NCI-H510A treated with DMSO at 0.1 percent for 48 hours (cell line): ENCODE measurements around the gene CFD.
"Not testable (repeated sequence)": the region's sequence is repeated elsewhere in the genome, so short reads cannot be mapped to it uniquely, and the experiment has no call there.

Experiments used
- DNase-seq: peaks from one replicate; lab custom pipeline; 2025; lab: John Stamatoyannopoulos, UW

The CFD gene

DNA sequence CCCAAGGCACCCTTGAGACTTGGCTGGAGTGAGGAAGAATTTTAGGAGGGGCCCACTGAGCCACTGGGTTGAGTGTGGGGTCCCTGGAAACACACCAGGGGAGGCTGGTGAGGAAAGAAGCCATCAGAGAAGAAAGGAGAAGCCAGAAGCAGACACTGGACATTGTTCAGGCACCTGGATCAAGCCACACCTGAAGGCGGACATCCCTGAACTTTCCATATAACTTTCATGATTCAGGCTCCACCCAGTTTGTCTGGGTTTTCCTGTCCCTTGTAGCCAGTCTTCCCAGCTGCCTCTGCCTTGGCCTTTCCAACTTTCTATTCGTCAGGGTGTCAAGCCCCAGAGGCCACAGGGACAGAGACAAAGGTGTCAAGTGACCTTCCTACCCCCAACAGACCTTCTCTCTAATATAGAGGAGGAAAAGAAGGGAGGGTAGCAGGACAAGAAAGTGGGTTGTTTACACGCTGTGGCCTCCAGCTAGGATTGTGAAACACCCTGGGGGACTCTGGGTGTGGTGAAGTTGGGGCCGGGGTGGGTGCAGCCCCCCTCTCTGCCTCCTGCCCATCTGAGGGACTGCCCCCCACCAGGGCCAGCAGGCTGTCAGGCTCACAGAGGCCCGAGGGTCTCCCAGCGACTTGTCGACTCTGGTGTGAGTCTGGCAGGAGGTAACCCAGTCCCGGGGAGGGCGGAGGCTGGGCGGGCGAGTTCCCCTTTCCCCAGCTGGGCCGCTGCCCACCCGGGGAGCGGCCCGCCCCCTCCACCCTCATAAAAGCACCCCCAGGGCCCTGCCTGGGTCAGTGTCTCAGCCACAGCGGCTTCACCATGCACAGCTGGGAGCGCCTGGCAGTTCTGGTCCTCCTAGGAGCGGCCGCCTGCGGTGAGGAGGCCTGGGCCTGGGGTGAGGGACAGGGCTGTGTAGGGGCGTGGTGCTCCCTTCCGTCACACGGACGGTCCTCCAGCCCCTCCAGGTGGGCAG lies at the start of gene CFD:
Gene CFD (plus strand): TSS at position 797 of the 976 bp plus-strand sequence. CDS start 26 bp downstream, at position 823.
- DNase-seq, result no peak

DNA sequence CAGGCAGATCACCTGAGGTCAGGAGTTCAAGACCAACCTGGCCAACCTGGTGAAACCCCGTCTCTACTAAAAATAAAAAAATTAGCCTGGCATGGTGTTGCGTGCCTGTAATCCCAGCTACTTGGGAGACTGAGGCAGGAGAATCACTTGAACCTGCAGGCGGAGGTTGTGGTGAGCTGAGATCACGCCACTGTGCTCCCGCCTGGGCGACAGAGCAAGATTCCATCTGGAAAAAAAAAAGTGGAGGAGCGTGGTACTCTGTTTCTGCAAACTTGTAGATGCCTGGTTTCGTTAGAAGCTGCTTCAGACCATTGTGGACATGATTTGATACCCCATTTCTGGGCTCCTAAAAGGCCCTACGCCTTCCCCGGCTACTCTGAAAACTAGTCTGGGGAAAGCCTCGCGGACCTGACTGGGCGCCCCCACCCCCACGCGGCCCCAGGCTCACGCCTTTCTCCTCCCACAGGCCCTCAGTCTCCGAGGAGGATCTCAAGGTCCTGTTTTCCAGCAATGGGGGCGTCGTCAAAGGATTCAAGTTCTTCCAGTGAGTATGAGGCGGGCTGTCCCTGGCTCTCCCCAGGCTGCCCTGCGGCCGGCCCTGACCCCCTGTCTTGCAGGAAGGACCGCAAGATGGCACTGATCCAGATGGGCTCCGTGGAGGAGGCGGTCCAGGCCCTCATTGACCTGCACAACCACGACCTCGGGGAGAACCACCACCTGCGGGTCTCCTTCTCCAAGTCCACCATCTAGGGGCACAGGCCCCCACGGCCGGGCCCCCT lies 49.2 kb upstream of the CFD start:
- DNase-seq, result no peak

DNA sequence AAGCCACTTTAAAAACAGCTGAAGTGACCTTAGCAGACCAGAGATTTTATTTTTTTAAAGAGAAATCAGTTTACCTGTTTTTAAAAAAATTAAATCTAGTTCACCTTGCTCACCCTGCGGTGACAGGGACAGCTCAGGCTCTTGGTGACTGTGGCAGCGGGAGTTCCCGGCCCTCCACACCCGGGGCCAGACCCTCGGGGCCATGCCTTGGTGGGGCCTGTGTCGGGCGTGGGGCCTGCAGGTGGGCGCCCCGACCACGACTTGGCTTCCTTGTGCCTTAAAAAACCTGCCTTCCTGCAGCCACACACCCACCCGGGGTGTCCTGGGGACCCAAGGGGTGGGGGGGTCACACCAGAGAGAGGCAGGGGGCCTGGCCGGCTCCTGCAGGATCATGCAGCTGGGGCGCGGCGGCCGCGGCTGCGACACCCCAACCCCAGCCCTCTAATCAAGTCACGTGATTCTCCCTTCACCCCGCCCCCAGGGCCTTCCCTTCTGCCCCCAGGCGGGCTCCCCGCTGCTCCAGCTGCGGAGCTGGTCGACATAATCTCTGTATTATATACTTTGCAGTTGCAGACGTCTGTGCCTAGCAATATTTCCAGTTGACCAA lies 48.5 kb upstream of the CFD start:
- no peak for DNase-seq

DNA sequence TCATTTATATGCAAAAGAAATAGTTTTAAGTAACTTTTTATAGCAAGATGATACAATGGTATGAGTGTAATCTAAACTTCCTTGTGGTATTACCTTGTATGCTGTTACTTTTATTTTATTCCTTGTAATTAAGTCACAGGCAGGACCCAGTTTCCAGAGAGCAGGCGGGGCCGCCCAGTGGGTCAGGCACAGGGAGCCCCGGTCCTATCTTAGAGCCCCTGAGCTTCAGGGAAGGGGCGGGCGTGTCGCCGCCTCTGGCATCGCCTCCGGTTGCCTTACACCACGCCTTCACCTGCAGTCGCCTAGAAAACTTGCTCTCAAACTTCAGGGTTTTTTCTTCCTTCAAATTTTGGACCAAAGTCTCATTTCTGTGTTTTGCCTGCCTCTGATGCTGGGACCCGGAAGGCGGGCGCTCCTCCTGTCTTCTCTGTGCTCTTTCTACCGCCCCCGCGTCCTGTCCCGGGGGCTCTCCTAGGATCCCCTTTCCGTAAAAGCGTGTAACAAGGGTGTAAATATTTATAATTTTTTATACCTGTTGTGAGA lies 47.9 kb upstream of the CFD start:
- no peak for DNase-seq

DNA sequence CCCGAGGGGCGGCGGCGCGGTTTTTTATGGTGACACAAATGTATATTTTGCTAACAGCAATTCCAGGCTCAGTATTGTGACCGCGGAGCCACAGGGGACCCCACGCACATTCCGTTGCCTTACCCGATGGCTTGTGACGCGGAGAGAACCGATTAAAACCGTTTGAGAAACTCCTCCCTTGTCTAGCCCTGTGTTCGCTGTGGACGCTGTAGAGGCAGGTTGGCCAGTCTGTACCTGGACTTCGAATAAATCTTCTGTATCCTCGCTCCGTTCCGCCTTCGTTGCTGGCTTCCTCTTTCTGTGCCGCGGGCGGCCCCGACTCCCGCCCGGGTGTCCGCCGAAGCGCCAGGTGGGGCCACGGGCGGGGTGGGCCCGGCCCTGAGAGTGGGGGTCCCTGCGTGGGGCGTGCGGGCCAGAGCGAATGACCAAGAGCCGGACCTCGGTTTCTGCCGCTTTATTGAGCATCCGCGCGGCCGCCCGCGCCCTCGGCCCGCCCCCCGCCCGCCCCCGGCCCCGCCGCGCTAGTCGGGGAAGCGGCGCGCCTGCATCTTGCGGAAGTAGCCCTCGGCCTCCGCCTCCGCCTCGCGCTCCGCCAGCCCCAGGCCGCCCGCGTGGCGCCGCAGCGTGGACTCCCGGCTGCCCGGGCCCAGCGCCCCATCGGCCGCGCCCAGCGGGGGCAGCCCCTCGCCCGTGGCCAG lies 47.3 kb upstream of the CFD start:
- DNase-seq, result no peak

DNA sequence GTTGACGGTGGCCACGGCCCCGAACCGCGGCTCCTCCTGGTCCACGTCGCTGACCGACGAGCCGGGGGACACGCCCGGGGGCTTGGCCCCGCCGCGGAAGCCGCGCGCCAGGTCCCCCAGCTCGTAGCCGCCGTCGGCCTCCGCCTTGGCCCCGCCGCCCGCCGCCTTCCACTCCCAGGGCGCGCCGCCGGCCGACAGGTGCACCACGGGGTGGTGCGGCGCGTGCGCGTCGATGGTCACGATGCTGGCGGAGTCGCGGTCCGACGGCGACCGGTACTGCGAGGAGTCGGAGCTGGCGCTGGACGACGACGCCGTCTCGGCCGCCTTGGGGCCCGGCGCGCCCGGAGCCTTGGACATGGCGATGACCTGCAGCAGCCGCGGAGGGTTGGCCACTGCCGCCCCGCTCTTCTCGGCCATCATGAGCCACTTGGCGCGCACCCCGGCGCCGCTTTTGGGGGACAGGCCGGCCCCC lies 46.7 kb upstream of the CFD start:
- DNase-seq, result no peak

DNA sequence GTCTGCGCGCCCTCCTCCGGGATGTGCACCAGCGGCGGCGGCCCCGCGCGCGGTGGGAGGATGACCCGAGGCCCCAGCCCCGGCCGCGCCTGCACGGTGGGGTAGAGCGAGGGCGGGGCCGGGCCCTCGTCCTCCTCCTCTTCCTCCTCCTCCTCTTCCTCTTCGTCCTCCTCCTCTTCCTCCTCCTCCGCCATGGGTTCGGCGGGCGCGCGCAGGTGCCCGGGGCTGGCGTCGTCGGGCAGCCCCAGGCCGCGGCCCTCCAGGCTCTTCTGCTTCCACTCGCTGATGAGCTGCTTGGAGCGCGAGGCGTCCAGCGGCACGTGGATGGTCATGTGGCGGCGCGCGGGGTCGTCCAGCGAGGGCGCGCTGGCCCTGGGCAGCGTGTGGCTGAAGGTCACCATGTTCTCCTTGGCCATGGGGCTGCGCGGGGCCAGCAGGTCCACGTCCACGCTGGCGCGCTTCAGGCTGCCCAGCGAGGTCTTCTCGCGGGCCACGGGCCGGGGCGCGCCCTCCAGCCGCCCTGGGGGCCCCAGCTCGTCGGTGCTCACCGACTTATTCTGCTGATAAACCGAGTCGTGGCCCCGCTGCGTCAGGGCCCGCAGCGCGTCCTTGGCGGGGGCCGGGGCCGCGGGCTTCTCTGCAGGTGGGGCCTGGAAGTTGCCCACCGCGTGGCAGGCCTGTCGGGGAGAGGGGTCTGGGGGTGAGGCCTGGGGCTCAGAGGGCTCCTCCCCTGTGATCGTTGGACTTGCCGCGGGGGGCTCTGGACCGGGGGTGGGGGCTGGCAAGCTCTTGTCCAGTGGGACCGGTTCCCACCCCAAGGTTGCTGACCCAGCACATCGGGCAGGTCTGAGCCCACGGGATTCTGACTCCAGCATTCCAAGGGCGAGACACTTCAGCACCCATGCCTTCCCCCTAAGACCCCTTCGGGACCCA lies 46.0 kb upstream of the CFD start:
- no peak for DNase-seq

DNA sequence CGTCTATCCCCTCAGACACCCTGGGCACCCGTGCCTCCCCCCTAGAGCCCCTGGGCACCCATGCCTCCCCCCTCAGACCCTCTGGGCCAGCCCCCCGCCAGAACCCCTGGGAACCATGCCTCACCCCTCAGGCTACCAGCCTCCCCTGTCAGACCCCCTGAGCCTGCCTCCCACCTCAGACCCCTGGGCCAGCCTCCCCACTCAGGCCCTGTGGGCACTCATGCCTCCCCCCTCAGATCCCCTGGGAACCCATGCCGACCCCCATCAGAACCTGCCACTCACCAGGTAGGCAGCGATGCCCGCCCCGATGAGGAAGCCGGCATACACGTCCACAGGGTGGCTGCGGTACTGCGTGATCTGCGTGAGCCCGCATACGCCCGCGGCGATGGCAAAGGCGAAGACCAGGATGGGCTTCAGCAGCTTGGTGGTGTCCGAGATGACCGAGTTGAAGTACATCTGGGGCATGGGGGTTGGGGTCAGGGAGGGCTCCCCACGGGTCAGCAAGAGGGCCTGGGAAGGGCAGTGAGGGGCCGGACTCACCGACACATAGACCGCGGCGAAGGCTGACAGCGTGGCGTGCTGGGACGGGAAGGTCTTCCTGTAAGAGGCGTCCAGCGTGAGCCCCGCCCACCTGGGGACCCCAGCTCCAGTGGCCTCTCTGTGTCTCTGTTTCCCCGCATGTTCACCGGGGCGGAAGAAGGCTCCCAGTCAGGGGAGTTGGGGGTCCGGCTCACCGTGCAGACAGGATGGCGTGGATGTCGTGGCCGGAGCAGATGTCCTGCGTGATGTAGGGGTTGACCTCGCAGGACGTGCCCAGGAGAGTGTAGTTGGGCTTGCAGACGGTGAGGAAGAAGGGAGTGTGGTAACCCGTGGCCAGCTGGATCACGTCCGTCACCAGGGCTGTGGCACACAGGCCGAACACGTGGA lies 45.0 kb upstream of the CFD start:
- DNase-seq, result no peak

DNA sequence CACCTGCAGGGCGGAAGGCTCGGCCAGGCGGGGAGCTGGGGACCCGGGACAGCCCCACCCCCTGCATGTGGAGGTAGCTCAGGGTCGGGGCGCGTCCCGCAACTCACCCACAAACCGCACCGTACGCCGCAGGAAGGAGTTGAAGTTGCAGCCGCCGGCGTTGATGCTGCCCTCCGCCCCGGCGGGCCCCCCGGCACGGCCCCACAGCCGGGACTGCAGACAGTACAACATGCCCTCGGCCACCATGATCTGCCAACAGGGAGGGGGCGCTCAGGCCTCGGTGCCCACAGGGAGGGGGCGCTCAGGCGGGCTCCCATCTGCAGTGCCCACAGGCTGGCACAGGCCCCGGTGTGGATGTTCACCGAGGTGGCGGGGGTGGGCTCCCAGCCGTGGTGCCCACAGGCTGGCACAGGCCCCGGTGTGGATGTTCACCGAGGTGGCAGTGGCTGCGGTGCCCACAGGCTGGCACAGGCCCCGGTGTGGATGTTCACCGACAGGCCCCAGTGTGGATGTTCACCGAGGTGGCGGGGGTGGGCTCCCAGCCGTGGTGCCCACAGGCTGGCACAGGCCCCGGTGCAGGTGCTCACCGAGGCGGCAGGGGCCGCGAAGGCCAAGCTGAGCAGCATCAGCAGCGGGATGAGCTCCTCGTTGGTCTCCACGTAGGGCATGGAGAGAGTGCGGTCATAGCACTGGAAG lies 44.2 kb upstream of the CFD start:
- no peak for DNase-seq

DNA sequence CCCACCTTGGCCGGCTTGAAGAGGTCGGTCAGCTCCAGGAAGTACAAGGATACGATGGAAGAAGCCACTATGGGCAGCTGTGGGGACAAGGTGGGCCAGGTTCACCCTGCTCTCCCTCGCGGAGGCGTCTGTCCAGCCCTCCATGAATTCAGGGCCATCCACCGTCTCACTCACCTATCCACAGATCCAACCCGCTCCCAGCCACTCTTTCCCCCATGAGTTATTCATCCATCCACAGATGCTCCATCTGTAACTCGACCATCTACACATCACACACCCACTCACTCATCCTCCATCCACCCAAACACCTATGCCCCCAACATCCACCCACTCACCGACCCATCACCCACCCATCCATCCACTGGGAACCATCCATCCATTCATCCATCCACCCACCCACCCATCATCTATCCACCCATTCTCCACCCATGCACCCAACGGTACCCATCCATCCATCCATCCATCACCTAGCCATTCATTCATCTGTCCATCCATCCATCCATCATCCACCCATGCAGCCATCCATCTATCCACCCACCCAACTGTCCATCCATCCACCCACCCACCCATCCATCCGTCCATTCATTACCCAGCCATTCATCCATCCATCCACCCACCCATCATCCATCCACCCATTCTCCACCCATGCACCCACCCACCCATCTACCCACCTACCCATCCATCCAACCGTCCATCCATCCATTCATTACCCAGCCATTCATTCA lies 43.5 kb upstream of the CFD start:
- no peak for DNase-seq

DNA sequence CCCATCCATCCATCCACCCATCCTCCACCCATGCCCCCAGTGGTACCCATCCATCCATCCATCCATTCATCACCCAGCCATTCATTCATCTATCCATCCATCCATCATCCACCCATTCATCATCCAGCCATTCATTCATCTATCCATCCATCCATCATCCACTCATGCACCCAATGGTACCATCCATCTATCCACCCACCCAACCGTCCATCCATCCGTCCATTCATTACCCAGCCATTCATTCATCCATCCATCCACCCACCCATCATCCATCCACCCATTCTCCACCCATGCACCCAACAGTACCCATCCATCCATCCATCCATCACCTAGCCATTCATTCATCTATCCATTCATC lies 43.0 kb upstream of the CFD start:
- DNase-seq, result no peak

DNA sequence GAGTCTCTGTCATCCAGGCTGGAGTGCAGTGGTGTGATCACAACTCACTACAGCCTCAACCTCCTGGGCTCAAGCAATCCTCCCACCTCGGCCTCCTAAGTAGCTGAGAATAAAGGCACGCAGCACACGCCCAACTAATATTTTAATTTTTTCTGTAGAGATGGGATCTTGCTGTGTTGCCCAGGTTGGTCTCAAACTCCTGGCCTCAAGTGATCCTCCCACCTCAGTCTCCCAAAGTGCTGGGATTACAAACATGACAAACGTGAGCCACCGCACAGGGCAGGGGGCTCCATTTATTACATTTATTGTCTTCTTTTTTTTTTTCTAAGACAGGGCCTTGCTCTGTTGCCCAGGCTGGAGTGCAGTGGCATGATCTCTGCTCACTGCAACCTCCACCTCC lies 39.3 kb upstream of the CFD start:
- DNase-seq, result not testable (repeated sequence)

DNA sequence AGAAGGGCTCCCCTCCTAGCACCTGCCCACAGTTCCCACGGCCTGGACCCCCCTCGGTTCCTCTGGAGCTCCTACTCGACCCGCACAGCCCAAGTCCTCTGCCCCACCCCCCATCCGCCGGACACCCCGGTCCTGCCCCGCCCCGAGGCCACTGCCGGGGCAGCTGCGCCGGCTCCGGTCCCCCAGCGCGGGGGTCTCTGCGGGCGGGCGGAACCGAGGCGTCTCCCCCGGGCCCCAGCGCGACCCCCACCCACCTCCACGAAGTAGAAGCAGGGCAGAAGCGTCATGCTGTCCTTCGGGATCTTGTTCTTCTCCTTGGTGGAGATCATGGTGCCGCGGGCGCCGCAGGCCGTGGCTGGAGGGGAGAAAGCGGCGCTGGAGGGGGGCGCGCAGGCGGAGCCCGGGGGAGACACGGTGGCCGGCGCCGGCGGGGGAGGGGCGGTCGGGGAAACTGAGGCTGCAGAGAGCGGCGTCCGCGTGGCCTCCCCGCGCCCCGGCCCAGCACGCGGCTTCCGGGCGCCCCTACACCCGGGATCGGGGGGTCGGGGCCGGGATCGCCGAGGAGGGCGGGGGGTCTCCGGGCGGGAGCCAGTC lies 38.1 kb upstream of the CFD start:
- DNase-seq, result no peak

DNA sequence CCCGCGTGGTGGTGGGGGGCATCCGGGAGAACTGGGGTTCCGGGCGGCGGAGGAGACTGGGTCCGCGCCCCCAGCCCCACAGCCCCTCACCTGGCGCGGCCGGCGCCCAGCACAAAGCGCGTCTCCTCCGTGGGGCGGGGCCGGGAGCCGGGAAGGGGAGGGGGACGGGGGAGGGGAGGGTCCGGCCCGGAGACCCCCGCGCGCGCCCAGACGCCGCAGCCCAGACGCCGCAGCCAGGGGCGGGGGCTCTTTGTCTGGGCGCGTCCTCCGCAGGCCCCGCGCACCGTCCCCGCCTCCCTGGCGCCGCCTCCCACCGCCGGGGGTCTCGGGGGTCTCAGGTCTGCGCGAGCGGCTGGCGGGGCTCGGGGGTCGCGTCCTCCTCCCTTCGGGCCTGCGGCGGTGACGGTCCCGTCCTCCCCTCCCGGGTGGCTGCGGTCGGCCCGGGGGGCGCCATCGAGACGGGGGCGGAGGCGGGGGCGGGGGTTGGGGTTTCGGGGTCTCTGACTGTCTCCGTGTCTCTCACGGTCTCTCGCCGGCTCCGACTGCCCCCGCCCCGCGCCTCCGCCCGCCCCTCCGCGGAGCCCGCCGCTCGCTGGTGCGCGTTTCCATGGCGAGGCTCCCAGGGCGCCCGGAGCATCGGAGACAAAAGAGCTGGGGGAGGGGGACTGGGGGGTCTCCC lies 37.5 kb upstream of the CFD start, which contains the start of gene PLPPR3:
Gene PLPPR3 (minus strand): TSS at position 131 of the 679 bp plus-strand sequence. CDS start 396 bp downstream, outside the sequence.
- DNase-seq, result no peak

DNA sequence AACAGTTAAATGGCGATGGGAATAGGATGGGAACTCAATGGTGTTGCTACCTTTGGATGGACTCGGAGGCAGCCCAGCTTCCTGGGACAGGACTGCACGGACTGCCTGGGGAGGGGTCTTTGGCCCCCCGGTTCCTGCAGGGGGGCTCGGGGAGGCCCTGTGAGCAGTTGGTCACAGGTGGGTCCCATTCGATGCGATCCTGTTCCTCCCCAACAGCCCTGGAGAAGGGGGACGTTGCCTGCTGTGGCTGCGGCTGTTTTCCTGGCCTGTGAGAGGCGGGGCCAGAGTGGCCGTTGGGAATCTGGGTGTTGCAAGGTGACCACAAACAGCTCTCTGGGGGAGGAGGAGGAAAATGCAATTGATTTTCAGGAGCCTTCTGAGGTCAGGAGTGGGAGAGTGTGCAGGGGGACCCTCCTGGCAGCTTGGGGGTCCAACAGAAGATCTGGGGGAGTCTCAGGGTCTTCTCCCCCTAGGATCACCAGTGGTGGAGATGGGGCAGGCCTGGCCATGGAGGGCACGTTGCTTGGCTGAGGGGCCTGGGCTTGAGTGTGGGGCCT lies 35.8 kb upstream of the CFD start:
- DNase-seq, result no peak

DNA sequence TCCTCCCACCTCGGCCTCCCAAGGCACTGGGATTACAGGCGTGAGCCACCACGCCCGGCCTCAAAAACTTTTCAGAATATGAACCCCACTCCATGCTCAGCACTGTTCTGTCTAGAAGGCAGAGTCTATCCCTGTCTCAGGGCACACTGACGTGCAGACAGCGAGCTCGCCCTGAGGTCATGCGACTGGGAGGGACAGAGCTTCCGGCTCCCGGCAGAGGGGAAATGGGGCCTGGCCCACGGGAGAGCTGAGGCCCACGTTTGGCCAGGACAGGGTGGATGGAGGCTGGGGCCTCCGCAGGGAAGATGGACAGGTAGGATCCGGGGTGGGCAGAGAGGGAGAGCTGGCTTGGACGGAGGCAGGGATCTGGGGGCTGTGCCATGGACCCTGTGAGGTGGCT lies 34.6 kb upstream of the CFD start:
- DNase-seq, result no peak
